ENCODE data around the gene RASGRF2. TPM values are rescaled to one million over a fixed set of nuclear protein-coding genes. Genes with fewer than 3 reads are reported as not detected.
A peak's percentile ranks its signal among the peaks of the same experiment; 100 is the strongest.

RASGRF2 gene
- total RNA-seq, 1 donor from 2014 or later: 4.8 TPM

DNA sequence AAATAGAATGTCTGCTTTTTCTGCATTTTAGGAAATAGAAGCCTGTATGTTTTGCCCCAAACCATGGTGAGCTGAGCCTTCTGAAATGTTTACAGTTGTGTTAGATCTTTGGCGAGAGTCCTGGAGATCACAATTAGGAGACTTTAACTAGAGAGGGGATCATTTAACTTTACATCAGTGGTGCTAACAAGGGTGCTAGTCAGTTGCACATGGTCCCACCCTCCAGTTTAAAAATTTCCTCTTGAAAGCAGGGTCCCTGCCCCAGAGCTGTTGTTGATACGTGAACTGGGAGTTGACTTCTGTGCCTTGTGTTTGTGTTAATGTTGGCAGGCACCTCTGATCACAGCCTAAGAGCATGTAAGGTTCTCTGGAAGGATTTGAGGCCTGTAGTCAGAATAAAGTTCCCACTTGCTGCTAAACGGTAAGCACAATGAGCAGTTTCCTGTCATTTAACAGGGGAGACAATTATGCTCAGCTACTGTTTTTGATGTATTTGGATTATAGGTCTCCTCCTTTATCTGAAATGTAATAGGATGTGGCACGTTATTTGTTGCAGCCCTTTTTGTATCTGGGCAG, 43.7 kb downstream of the RASGRF2 start:
- Histone ChIP-seq H3K27ac (replicated peaks) (peak overlapping the region; percentile 77), H3K27me3 (ENCODE audit: low read depth) (no peaks in the 10 kb centered on the region), H3K36me3 (no peaks in the 10 kb centered on the region), H3K4me3 (no peak overlapping the region), H3K4me1 (peaks cover 45% of the 10 kb centered on the region), H3K9me3 (replicated peaks) (no peaks in the 10 kb centered on the region)
- intact Hi-C loops (cut with micrococcal nuclease): no loop called here
- TF ChIP-seq, protein P1, sequence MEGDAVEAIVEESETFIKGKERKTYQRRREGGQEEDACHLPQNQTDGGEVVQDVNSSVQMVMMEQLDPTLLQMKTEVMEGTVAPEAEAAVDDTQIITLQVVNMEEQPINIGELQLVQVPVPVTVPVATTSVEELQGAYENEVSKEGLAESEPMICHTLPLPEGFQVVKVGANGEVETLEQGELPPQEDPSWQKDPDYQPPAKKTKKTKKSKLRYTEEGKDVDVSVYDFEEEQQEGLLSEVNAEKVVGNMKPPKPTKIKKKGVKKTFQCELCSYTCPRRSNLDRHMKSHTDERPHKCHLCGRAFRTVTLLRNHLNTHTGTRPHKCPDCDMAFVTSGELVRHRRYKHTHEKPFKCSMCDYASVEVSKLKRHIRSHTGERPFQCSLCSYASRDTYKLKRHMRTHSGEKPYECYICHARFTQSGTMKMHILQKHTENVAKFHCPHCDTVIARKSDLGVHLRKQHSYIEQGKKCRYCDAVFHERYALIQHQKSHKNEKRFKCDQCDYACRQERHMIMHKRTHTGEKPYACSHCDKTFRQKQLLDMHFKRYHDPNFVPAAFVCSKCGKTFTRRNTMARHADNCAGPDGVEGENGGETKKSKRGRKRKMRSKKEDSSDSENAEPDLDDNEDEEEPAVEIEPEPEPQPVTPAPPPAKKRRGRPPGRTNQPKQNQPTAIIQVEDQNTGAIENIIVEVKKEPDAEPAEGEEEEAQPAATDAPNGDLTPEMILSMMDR (IDR thresholded peaks at IDR 0.05; ENCODE audit: borderline replicate concordance): no peak
- DNase-seq: no peak

DNA sequence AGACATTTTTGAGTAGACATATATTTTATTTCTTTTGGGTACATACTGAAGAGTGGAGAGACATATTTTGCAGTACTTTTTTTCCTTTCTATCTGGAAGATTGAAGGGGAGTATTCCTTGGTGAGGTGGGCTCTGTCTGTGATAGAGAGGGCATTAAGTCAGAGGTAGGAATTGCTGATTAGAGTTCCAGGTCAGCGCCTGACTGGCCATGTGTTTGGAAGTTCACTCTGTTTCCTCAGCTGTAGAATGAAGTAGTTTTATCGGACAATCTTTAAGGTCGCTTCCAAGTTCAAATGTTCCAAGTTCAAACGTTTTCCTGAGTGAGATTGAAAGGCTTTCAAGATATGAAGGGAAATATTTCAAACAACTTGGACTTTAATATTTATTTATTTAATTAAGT, 45.5 kb downstream of the RASGRF2 start:
- TF ChIP-seq, protein P1 (IDR thresholded peaks at IDR 0.05; ENCODE audit: borderline replicate concordance): no peak
- intact Hi-C loops (cut with micrococcal nuclease): no loop called here
- peak overlapping the region; percentile 77 for H3K27ac ChIP-seq (replicated peaks)

DNA sequence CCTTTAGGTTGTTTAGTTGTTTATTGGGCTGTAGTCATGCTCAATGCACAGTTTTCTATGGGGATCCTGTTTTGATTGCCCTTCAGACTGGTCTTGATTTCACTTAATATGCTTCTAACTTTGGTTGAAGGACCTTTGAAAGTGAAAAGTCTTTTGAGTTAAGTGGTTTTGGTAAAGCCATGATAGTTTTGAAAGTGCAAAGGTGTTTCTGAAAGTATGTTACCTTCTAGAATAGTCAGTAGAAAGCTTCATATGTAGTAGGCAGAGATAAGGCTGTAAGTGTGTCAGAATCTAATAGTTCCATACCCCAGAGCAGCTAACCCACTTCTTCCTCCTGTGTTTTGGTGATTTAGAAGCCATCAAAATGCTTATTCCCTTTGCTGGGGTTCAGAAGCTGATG, 46.1 kb downstream of the RASGRF2 start:
- Histone ChIP-seq H3K9me3 (replicated peaks) (no peaks in the 10 kb centered on the region), H3K27ac (replicated peaks) (peak overlapping the region; percentile 51), H3K27me3 (ENCODE audit: low read depth) (no peaks in the 10 kb centered on the region), H3K36me3 (no peaks in the 10 kb centered on the region), H3K4me3 (no peak overlapping the region), H3K4me1 (peaks cover 43% of the 10 kb centered on the region)
- DNase-seq: no peak
- TF ChIP-seq, protein P1 (IDR thresholded peaks at IDR 0.05; ENCODE audit: borderline replicate concordance): no peak
- intact Hi-C loops (cut with micrococcal nuclease): no loop called here

More for the DNA sequence above, 45.5 kb downstream of the RASGRF2 start:
- Histone ChIP-seq H3K27me3 (ENCODE audit: low read depth) (no peaks in the 10 kb centered on the region), H3K4me3 (no peak overlapping the region), H3K4me1 (peaks cover 44% of the 10 kb centered on the region), H3K36me3 (no peaks in the 10 kb centered on the region), H3K9me3 (replicated peaks) (no peaks in the 10 kb centered on the region)
- DNase-seq: no peak

DNA sequence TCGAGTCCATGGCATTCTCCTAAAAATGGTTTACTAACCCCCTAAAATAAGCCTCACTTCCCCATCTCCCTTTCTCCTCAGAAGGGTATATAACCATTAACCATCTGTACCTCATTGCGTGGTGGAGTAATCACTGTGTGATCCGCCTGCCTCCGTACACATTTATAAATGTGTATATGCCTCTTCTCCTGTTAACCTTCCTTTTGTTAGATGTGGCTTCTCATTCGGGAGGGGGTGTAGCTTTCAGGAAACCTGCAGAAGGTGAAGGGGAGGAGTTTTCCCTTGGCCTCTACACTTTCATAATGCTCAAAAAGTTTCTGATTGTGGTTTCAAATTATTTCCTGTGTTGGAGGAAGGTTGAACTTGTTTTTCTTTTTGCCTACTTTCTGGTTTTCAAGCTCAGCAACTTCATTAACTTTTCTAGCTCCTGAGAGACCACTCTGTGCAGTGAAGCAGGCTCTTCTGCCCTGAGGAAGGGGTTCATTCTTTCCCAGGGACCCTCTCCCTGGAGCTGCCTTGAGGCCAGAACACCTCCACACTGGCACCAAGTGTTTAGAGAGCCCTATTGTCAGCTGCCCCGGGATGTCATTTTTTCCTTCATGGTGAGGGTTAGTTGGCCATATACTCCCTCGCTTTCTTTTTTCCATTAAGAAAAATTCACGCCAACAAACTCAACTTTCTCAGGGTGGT, 46.9 kb downstream of the RASGRF2 start:
- H3K36me3 ChIP-seq: no peaks in the 10 kb centered on the region
- H3K9me3 ChIP-seq (replicated peaks): no peaks in the 10 kb centered on the region
- DNase-seq: no peak
- TF ChIP-seq, protein P1 (IDR thresholded peaks at IDR 0.05; ENCODE audit: borderline replicate concordance): no peak
- peaks cover 41% of the 10 kb centered on the region for H3K4me1 ChIP-seq
- H3K27ac ChIP-seq (replicated peaks): peak overlapping the region; percentile 51
- H3K27me3 ChIP-seq (ENCODE audit: low read depth): no peaks in the 10 kb centered on the region
- no peak overlapping the region for H3K4me3 ChIP-seq
- intact Hi-C loops (cut with micrococcal nuclease): no loop called here

DNA sequence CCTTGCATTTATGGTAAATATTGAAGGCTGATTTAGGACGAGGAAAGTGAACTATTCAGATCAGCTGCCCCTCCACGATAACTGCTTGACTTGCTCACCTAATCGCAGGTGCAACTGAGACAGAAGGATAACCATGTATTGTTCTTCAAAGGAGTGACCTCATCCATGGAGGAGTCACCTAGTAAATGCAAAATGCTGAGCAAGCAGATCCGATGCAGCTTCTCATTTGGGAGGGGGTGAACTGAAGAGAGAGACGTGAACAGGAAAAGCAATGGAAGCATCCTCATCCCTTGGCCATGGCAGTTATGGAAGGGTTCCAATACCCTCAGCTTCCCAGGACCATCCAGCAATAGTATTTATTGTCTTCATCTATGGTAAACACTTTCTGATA, 47.5 kb downstream of the RASGRF2 start:
- no peak for DNase-seq
- TF ChIP-seq, protein P1 (IDR thresholded peaks at IDR 0.05; ENCODE audit: borderline replicate concordance): no peak
- no peaks in the 10 kb centered on the region for H3K27me3 ChIP-seq (ENCODE audit: low read depth)
- H3K36me3 ChIP-seq: no peaks in the 10 kb centered on the region
- peaks cover 39% of the 10 kb centered on the region for H3K4me1 ChIP-seq
- intact Hi-C loops (cut with micrococcal nuclease): no loop called here
- peak overlapping the region; percentile 51 for H3K27ac ChIP-seq (replicated peaks)
- H3K9me3 ChIP-seq (replicated peaks): peaks cover 2% of the 10 kb centered on the region
- no peak overlapping the region for H3K4me3 ChIP-seq
